Mammary epithelial cell (primary cell): ENCODE data around the gene PC.

Experiments
- CTCF ChIP-seq, 2 donors: IDR thresholded peaks in 1 of 2; conservative IDR thresholded peaks in 1 of 2; 2 replicates each; pipeline ENCODE4 v1.5.1; 2011 to 2012; ENCODE audit warnings: inconsistent platforms in 2 of 2, low read length in 2 of 2, mild to moderate bottlenecking in 2 of 2, control low read depth in 1 of 2, low read depth in 1 of 2; ENCODE audit not compliant: insufficient read depth in 1 of 2; ENCODE audit errors: extremely low read depth in 1 of 2
- EZH2 ChIP-seq: IDR thresholded peaks from 2 replicates; pipeline ENCODE4 v1.6.1; 2012; ENCODE audit warnings: low read length, inconsistent platforms, borderline replicate concordance

GRCh38 chr11:66885469-66885868 lies 72.7 kb downstream of the PC start:
- TF ChIP-seq CTCF (conservative IDR thresholded peaks at IDR 0.05 in 1 of 2, IDR thresholded peaks at IDR 0.05 in 1 of 2; ENCODE audit: extremely low read depth in 1 of 2, insufficient read depth in 1 of 2, low read depth in 1 of 2, low read length in 2 of 2) (no peak), EZH2 (no peak)
